Keratinocyte (primary cell): ENCODE data around the gene CRTAP. TPM values are rescaled to one million over a fixed set of nuclear protein-coding genes. Genes with fewer than 3 reads are reported as not detected.
A peak's percentile ranks its signal among the peaks of the same experiment; 100 is the strongest.

Experiments used
- DNase-seq: peaks from one replicate; pipeline ENCODE4 v3.0.0-alpha.2; 2011; ENCODE audit warnings: low read depth, missing footprints, low spot score
- FAIRE-seq: peaks from 2 replicates; lab custom pipeline; 2011; peaks lifted over from hg19 to GRCh38; lab: Jason Lieb, UNC
- H2AFZ ChIP-seq: 2 replicates; pipeline ENCODE4 v1.6.0; 2012; ENCODE audit warnings: low read length, control low read depth, inconsistent platforms; ENCODE audit not compliant: control insufficient read depth
- H3K27ac ChIP-seq: 2 replicates; pipeline ENCODE4 v1.5.1; 2011; ENCODE audit warnings: low read length; ENCODE audit not compliant: control insufficient read depth, insufficient read depth
- H3K27me3 ChIP-seq: 3 replicates; pipeline ENCODE4 v1.6.0; 2011; ENCODE audit warnings: low read length; ENCODE audit not compliant: control insufficient read depth, insufficient read depth; ENCODE audit errors: extremely low read depth
- H3K36me3 ChIP-seq, 2 experiments: 2 replicates in 1 of 2; 3 replicates in 1 of 2; pipeline ENCODE4 v1.5.1; 2011; ENCODE audit warnings: low read length in 2 of 2, mild to moderate bottlenecking in 1 of 2; ENCODE audit not compliant: control insufficient read depth in 2 of 2, insufficient read depth in 2 of 2; ENCODE audit errors: extremely low read depth in 1 of 2
- H3K4me1 ChIP-seq: 3 replicates; pipeline ENCODE4 v1.5.1; 2011; ENCODE audit warnings: low read length; ENCODE audit not compliant: control insufficient read depth, insufficient read depth; ENCODE audit errors: extremely low read depth
- H3K4me2 ChIP-seq: 3 replicates; pipeline ENCODE4 v1.6.0; 2011; ENCODE audit warnings: low read depth, low read length; ENCODE audit not compliant: control insufficient read depth, insufficient read depth; ENCODE audit errors: extremely low read depth
- H3K4me3 ChIP-seq, 3 experiments: fragments of 200-600 bp in 1 of 3; sonication (generic) in 1 of 3; 2 replicates in 2 of 3; 3 replicates in 1 of 3; pipeline ENCODE4 v1.5.1; 2011 to 2016; ENCODE audit warnings: low read length in 3 of 3, mild to moderate bottlenecking in 3 of 3, control low read depth in 2 of 3, inconsistent platforms in 1 of 3, low read depth in 1 of 3, mixed read lengths in 1 of 3, mixed run types in 1 of 3, moderate library complexity in 1 of 3; ENCODE audit not compliant: control insufficient read depth in 2 of 3, insufficient read depth in 2 of 3; ENCODE audit errors: extremely low read depth in 1 of 3
- H3K79me2 ChIP-seq: 2 replicates; pipeline ENCODE4 v1.6.0; 2012; ENCODE audit warnings: low read length; ENCODE audit not compliant: control insufficient read depth, insufficient read depth
- H3K9ac ChIP-seq: 3 replicates; pipeline ENCODE4 v1.6.0; 2011; ENCODE audit warnings: low read length; ENCODE audit not compliant: control insufficient read depth, insufficient read depth; ENCODE audit errors: extremely low read depth
- H3K9me1 ChIP-seq: 3 replicates; pipeline ENCODE4 v1.6.0; 2011; ENCODE audit warnings: low read length; ENCODE audit not compliant: control insufficient read depth, insufficient read depth; ENCODE audit errors: extremely low read depth
- H3K9me3 ChIP-seq: 2 replicates; pipeline ENCODE4 v1.5.1; 2012; ENCODE audit warnings: low read depth, low read length; ENCODE audit not compliant: control insufficient read depth
- H4K20me1 ChIP-seq: 3 replicates; pipeline ENCODE4 v1.6.0; 2011; ENCODE audit warnings: low read length; ENCODE audit not compliant: control insufficient read depth, insufficient read depth; ENCODE audit errors: extremely low read depth
- EZH2 ChIP-seq: IDR thresholded peaks from one replicate; pipeline ENCODE4 v1.6.1; 2012; ENCODE audit warnings: inconsistent platforms, mild to moderate bottlenecking, low read length, moderate library complexity
- dilution Hi-C: fragments of 300-500 bp; cut with MboI; formaldehyde crosslinking; loops from one replicate; pipeline ENCODE4 v1.7.0; 2020; ENCODE audit warnings: low sequenced_read_pairs; ENCODE audit not compliant: extremely low pct_ligation_motif_present
- polyA plus RNA-seq, 5 experiments: library from polyadenylated mRNA; depleted of rRNA in 3 of 5; stranded (reverse) in 3 of 5; stranded (forward) in 1 of 5; unstranded in 1 of 5; fragments of >200 nt; gene quantifications; 1 replicate in 1 of 5; 2 replicates in 3 of 5; 3 replicates in 1 of 5; pipeline versions ENCODE4 v1.2.1 to v1.2.3, GENCODE V29; 2011 to 2012; ENCODE audit warnings: missing spikeins in 2 of 5, low read depth in 1 of 5, low replicate concordance in 1 of 5
- TF ChIP-seq, protein P1 (sequence below), 3 experiments: IDR thresholded peaks in 1 of 3; conservative IDR thresholded peaks in 1 of 3; optimal IDR thresholded peaks in 1 of 3; 2 replicates in 2 of 3; 3 replicates in 1 of 3; pipeline versions ENCODE3 to v1.5.1; 2011; ENCODE audit warnings: low read length in 3 of 3, mild to moderate bottlenecking in 3 of 3, moderate library complexity in 2 of 3, control low read depth in 1 of 3, inconsistent platforms in 1 of 3; ENCODE audit not compliant: insufficient read depth in 2 of 3; ENCODE audit errors: extremely low read depth in 1 of 3

Gene CRTAP
- polyA plus RNA-seq, 1 donor (not counting 4 experiments of a cell fraction or from before 2014, with no cell fraction given) = 170 TPM

DNA sequence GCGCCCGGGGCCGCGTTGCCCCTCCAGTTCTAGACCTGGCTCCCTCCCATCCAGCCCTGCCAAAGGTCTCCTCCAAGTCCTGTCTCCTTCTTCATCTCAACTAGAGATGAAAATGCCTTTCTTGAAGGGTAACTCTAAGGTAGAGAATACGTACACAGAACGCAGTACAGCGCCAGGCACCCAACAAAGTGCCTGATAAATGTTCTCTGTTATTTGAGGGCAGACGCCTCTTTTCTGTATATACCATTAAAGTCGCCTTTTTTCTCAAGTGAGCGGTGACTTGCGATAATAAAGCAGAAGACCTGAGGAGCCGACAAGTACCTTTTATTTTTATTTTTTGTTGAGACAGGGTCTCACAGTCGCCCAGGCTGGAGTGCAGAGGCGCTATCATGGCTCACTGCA lies 809 bp downstream of the CRTAP start:
- dilution Hi-C loops = no loop called here
- peaks cover 35% of the 10 kb centered on the region for H3K79me2 ChIP-seq
- no peaks in the 10 kb centered on the region for H3K9me1 ChIP-seq
- peak overlapping the region; percentile 96 for H3K4me2 ChIP-seq
- H3K9ac ChIP-seq = peak overlapping the region; percentile 91
- H3K9me3 ChIP-seq = no peaks in the 10 kb centered on the region
- peaks cover 18% of the 10 kb centered on the region for H3K4me1 ChIP-seq
- no peak for FAIRE-seq
- DNase-seq = no peak
- no peaks in the 10 kb centered on the region for H3K27me3 ChIP-seq
- peak overlapping the region; percentile 53 to 91 (median 84) for H3K4me3 ChIP-seq
- peaks cover 0 to 9% of the 10 kb centered on the region in 2 experiments for H3K36me3 ChIP-seq
- peak overlapping the region; percentile 94 for H2AFZ ChIP-seq
- H3K27ac ChIP-seq = peak overlapping the region; percentile 97
- TF ChIP-seq EZH2 = no peak
- TF ChIP-seq, protein P1, sequence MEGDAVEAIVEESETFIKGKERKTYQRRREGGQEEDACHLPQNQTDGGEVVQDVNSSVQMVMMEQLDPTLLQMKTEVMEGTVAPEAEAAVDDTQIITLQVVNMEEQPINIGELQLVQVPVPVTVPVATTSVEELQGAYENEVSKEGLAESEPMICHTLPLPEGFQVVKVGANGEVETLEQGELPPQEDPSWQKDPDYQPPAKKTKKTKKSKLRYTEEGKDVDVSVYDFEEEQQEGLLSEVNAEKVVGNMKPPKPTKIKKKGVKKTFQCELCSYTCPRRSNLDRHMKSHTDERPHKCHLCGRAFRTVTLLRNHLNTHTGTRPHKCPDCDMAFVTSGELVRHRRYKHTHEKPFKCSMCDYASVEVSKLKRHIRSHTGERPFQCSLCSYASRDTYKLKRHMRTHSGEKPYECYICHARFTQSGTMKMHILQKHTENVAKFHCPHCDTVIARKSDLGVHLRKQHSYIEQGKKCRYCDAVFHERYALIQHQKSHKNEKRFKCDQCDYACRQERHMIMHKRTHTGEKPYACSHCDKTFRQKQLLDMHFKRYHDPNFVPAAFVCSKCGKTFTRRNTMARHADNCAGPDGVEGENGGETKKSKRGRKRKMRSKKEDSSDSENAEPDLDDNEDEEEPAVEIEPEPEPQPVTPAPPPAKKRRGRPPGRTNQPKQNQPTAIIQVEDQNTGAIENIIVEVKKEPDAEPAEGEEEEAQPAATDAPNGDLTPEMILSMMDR (optimal IDR thresholded peaks at IDR 0.05 in 1 of 3, IDR thresholded peaks at IDR 0.05 in 1 of 3, conservative IDR thresholded peaks at IDR 0.05 in 1 of 3; ENCODE audit: extremely low read depth in 1 of 3, insufficient read depth in 2 of 3, low read length in 3 of 3) = no peak
- no peaks in the 10 kb centered on the region for H4K20me1 ChIP-seq

DNA sequence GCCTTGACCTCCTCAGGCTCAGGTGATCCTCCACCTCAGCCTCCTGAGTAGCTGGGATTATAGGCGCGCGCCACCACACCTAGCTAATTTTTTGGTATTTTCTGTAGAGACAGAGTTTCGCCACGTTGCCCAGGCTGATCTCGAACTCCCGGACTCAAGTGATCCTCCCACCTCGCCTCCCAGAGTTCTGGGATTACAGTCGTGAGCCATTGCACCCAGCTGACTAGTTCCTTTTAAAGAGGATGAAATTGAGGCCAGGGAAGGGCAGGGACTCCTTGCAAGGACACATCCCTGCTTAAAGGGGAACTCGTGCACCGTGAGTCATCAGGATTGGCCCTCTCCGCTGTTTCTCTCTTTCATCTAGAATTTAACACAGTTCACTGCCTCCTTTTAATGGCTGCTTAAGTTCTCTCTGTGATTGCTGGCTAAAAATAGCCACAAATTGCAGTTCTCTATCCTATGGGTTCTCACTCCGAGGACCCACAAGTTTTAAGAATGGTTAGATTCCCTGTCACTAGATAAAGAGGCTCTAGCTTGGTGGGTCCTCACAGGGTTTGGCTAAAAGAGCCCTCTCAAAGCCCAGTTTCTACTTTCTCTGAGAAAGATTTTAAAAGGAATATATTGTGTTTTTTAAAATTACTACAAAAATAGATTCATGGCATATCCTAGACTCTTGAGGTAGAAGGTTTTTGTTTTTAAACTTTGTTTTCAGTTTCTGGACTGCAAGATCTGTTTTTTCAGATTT lies 1.4 kb downstream of the CRTAP start:
- Histone ChIP-seq H3K9ac (peak overlapping the region; percentile 91), H3K27ac (peak overlapping the region; percentile 97), H3K9me1 (no peaks in the 10 kb centered on the region), H3K79me2 (peaks cover 35% of the 10 kb centered on the region), H4K20me1 (no peaks in the 10 kb centered on the region), H3K4me1 (peaks cover 18% of the 10 kb centered on the region), H3K4me3 (peak overlapping the region; percentile 53 to 91 (median 84)), H3K36me3 (peaks cover 1 to 11% of the 10 kb centered on the region in 2 experiments), H2AFZ (peak overlapping the region; percentile 94), H3K27me3 (no peaks in the 10 kb centered on the region), H3K4me2 (peak overlapping the region; percentile 96), H3K9me3 (no peaks in the 10 kb centered on the region)
- dilution Hi-C loops = no loop called here
- peak; percentile 78 for DNase-seq
- peak; percentile 71 for FAIRE-seq
- no peak for TF ChIP-seq EZH2
- TF ChIP-seq, protein P1 (optimal IDR thresholded peaks at IDR 0.05 in 1 of 3, IDR thresholded peaks at IDR 0.05 in 1 of 3, conservative IDR thresholded peaks at IDR 0.05 in 1 of 3; ENCODE audit: extremely low read depth in 1 of 3, insufficient read depth in 2 of 3, low read length in 3 of 3) = no peak
